ENCODE data around the gene EMC10.

The EMC10 gene

GRCh38 chr19:50480281-50481111 is 4.2 kb downstream of the EMC10 start:
- DNase-seq = no peak
- no peaks in the 10 kb centered on the region for H3K27me3 ChIP-seq (replicated peaks; ENCODE audit: insufficient read depth, low read length)
- no peaks in the 10 kb centered on the region for H3K9me2 ChIP-seq (replicated peaks; ENCODE audit: insufficient read depth, low read length)
- no peak overlapping the region for H3K9ac ChIP-seq (ENCODE audit: low read length)
- no peaks in the 10 kb centered on the region for H3K4me1 ChIP-seq (ENCODE audit: low read length)
- H3F3A ChIP-seq (ENCODE audit: insufficient read depth, low read length) = peaks cover 5% of the 10 kb centered on the region; the same call in 1 of the 2 replicates
- no peak overlapping the region for H2AFZ ChIP-seq (ENCODE audit: low read length)
- 0 out of 2 replicates have a peak, but pooled peaks cover 5% of the 10 kb centered on the region for H3K36me3 ChIP-seq (replicated peaks; ENCODE audit: insufficient read depth, low read length)
- H3K4me2 ChIP-seq (ENCODE audit: low read depth, low read length) = no peak overlapping the region
- H3K9me3 ChIP-seq (replicated peaks; ENCODE audit: insufficient read depth, low read length) = no peaks in the 10 kb centered on the region
- H4K20me1 ChIP-seq (ENCODE audit: insufficient read depth, low read length) = peaks cover 3% of the 10 kb centered on the region; the same call in 1 of the 2 replicates
- H3K27ac ChIP-seq (ENCODE audit: low read length) = no peak overlapping the region
- peaks cover 31% of the 10 kb centered on the region for H3K79me2 ChIP-seq (ENCODE audit: low read length)
- TF ChIP-seq EZH2phosphoT487 (IDR thresholded peaks at IDR 0.05; ENCODE audit: low read length) = no peak
- no peak for TF ChIP-seq EZH2 (optimal IDR thresholded peaks at IDR 0.05; ENCODE audit: low read depth, low read length)
- no peak for TF ChIP-seq CTCF (IDR thresholded peaks at IDR 0.05; ENCODE audit: low read length)
- H3K4me3 ChIP-seq (ENCODE audit: low read length) = no peak overlapping the region

- no peak overlapping the region for H3K9ac ChIP-seq (ENCODE audit: low read length)
- H3K27ac ChIP-seq (ENCODE audit: low read length) = no peak overlapping the region
- no peak overlapping the region for H3K4me3 ChIP-seq (ENCODE audit: low read length)
- no peaks in the 10 kb centered on the region for H3K27me3 ChIP-seq (replicated peaks; ENCODE audit: insufficient read depth, low read length)
- TF ChIP-seq EZH2 (optimal IDR thresholded peaks at IDR 0.05; ENCODE audit: low read depth, low read length) (no peak), CTCF (IDR thresholded peaks at IDR 0.05; ENCODE audit: low read length) (no peak)
- H2AFZ ChIP-seq (ENCODE audit: low read length) = no peak overlapping the region
- peaks cover 3% of the 10 kb centered on the region; the same call in 1 of the 2 replicates for H4K20me1 ChIP-seq (ENCODE audit: insufficient read depth, low read length)
- no peaks in the 10 kb centered on the region for H3K9me2 ChIP-seq (replicated peaks; ENCODE audit: insufficient read depth, low read length)
- no peaks in the 10 kb centered on the region for H3K9me3 ChIP-seq (replicated peaks; ENCODE audit: insufficient read depth, low read length)
- DNase-seq = no peak
- peaks cover 3% of the 10 kb centered on the region; the same call in 1 of the 2 replicates for H3F3A ChIP-seq (ENCODE audit: insufficient read depth, low read length)
- no peaks in the 10 kb centered on the region for H3K4me1 ChIP-seq (ENCODE audit: low read length)
- 0 out of 2 replicates have a peak, but pooled peaks cover 5% of the 10 kb centered on the region for H3K36me3 ChIP-seq (replicated peaks; ENCODE audit: insufficient read depth, low read length)
- H3K79me2 ChIP-seq (ENCODE audit: low read length) = peaks cover 31% of the 10 kb centered on the region
- H3K4me2 ChIP-seq (ENCODE audit: low read depth, low read length) = no peak overlapping the region
Measured at GRCh38 chr19:50481351-50482149, 5.2 kb downstream of the EMC10 start.

GRCh38 chr19:50482271-50482855 is 6.1 kb downstream of the EMC10 start:
- Histone ChIP-seq H3K36me3 (replicated peaks; ENCODE audit: insufficient read depth, low read length) (0 out of 2 replicates have a peak, but pooled peaks cover 5% of the 10 kb centered on the region), H3K27ac (ENCODE audit: low read length) (no peak overlapping the region), H3K4me3 (ENCODE audit: low read length) (no peak overlapping the region), H4K20me1 (ENCODE audit: insufficient read depth, low read length) (peaks cover 3% of the 10 kb centered on the region; the same call in 1 of the 2 replicates), H3K4me2 (ENCODE audit: low read depth, low read length) (no peak overlapping the region), H3F3A (ENCODE audit: insufficient read depth, low read length) (no peaks in the 10 kb centered on the region), H3K27me3 (replicated peaks; ENCODE audit: insufficient read depth, low read length) (no peaks in the 10 kb centered on the region), H2AFZ (ENCODE audit: low read length) (no peak overlapping the region), H3K79me2 (ENCODE audit: low read length) (peaks cover 23% of the 10 kb centered on the region), H3K9ac (ENCODE audit: low read length) (no peak overlapping the region), H3K9me2 (replicated peaks; ENCODE audit: insufficient read depth, low read length) (no peaks in the 10 kb centered on the region), H3K4me1 (ENCODE audit: low read length) (no peaks in the 10 kb centered on the region), H3K9me3 (replicated peaks; ENCODE audit: insufficient read depth, low read length) (no peaks in the 10 kb centered on the region)
- TF ChIP-seq EZH2phosphoT487 (IDR thresholded peaks at IDR 0.05; ENCODE audit: low read length) = no peak
- TF ChIP-seq EZH2 (optimal IDR thresholded peaks at IDR 0.05; ENCODE audit: low read depth, low read length) = no peak
- no peak for TF ChIP-seq CTCF (IDR thresholded peaks at IDR 0.05; ENCODE audit: low read length)
- DNase-seq = no peak
